ENCODE measurements around the gene ME3. TPM values are rescaled to one million over a fixed set of nuclear protein-coding genes. Genes with fewer than 3 reads are reported as not detected.

The ME3 gene
- total and polyA plus RNA-seq, 4 donors = 1.4 to 7.2 (median 2.3) TPM

DNA sequence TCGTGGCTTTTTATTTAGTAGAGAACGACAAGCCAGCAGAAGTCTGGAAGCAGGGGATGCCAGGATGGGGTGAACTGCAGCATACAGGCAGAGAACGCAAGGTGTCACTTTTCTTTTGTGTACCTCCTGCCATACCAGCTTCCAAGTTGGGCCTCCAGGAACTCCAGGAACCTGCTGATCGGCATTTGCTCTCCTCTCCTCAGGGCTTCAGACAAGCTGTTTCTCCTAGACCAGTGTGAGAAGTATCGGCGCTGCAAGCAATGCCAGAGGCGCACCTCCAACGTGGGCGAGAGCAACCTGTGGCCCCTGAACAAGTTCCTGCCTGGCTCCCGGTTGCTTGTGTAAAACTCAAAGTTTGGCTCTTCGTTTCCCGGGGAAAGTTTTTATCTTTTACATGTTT, 250.0 kb downstream of the ME3 start:
- no peaks in the 10 kb centered on the region for H3K4me1 ChIP-seq (ENCODE audit: control insufficient read depth in 4 of 4, insufficient read depth in 4 of 4, low read length in 3 of 4)
- no peak overlapping the region for H3K4me3 ChIP-seq (ENCODE audit: low read depth in 1 of 3, low read length in 3 of 3)
- no peak overlapping the region for H3K9ac ChIP-seq (ENCODE audit: low read depth in 1 of 2, low read length in 2 of 2)

DNA sequence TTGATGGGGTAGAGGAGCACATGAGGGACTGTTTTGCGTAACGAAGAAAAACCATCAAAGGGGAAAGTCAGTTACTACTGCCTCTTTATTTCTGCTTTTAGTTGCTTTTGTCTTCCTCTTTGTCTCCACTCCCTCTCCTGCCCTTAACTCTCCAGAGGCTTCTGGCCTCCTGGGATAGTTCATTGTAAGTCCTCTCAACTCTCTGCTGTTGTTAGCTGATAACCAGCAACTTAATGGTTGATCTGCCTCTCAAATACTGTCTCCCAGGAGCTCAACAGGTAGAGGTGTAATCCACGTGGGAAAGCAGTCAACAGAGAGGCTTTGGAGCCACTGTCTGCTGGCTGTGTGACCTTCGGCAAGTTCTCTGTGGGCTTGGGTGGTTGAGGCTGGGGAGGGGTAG, 250.5 kb downstream of the ME3 start:
- Histone ChIP-seq H3K9ac (ENCODE audit: low read depth in 1 of 2, low read length in 2 of 2) (no peak overlapping the region), H3K27ac (ENCODE audit: low read depth in 1 of 2, low read length in 2 of 2) (no peak overlapping the region), H3K4me1 (ENCODE audit: control insufficient read depth in 4 of 4, insufficient read depth in 4 of 4, low read length in 3 of 4) (no peaks in the 10 kb centered on the region), H3K9me3 (ENCODE audit: control insufficient read depth in 4 of 4, low read length in 3 of 4) (no peaks in the 10 kb centered on the region), H3K4me3 (ENCODE audit: low read depth in 1 of 3, low read length in 3 of 3) (no peak overlapping the region), H3K27me3 (ENCODE audit: control insufficient read depth in 4 of 4, insufficient read depth in 4 of 4, low read length in 3 of 4) (no peaks in the 10 kb centered on the region), H3K36me3 (ENCODE audit: control insufficient read depth in 4 of 4, insufficient read depth in 3 of 4, low read depth in 1 of 4, low read length in 3 of 4) (no peaks in the 10 kb centered on the region)
- DNase-seq (ENCODE audit: low spot score) = no peak
- WGBS = 82% methylated on average over 4 of the region's 4 CpGs
- TF ChIP-seq RAD21 (IDR thresholded peaks at IDR 0.05) = no peak
- no peak for TF ChIP-seq NR2F2 (IDR thresholded peaks at IDR 0.05)
- TF ChIP-seq, protein P1, sequence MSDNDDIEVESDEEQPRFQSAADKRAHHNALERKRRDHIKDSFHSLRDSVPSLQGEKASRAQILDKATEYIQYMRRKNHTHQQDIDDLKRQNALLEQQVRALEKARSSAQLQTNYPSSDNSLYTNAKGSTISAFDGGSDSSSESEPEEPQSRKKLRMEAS (IDR thresholded peaks at IDR 0.05) = no peak
- TF ChIP-seq, protein P2, sequence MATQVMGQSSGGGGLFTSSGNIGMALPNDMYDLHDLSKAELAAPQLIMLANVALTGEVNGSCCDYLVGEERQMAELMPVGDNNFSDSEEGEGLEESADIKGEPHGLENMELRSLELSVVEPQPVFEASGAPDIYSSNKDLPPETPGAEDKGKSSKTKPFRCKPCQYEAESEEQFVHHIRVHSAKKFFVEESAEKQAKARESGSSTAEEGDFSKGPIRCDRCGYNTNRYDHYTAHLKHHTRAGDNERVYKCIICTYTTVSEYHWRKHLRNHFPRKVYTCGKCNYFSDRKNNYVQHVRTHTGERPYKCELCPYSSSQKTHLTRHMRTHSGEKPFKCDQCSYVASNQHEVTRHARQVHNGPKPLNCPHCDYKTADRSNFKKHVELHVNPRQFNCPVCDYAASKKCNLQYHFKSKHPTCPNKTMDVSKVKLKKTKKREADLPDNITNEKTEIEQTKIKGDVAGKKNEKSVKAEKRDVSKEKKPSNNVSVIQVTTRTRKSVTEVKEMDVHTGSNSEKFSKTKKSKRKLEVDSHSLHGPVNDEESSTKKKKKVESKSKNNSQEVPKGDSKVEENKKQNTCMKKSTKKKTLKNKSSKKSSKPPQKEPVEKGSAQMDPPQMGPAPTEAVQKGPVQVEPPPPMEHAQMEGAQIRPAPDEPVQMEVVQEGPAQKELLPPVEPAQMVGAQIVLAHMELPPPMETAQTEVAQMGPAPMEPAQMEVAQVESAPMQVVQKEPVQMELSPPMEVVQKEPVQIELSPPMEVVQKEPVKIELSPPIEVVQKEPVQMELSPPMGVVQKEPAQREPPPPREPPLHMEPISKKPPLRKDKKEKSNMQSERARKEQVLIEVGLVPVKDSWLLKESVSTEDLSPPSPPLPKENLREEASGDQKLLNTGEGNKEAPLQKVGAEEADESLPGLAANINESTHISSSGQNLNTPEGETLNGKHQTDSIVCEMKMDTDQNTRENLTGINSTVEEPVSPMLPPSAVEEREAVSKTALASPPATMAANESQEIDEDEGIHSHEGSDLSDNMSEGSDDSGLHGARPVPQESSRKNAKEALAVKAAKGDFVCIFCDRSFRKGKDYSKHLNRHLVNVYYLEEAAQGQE (IDR thresholded peaks at IDR 0.05) = no peak
- no peak for TF ChIP-seq YY1 (IDR thresholded peaks at IDR 0.05)

More for the DNA sequence above, 250.0 kb downstream of the ME3 start:
- Histone ChIP-seq H3K9me3 (ENCODE audit: control insufficient read depth in 4 of 4, low read length in 3 of 4) (no peaks in the 10 kb centered on the region), H3K27ac (ENCODE audit: low read depth in 1 of 2, low read length in 2 of 2) (no peak overlapping the region), H3K27me3 (ENCODE audit: control insufficient read depth in 4 of 4, insufficient read depth in 4 of 4, low read length in 3 of 4) (no peaks in the 10 kb centered on the region), H3K36me3 (ENCODE audit: control insufficient read depth in 4 of 4, insufficient read depth in 3 of 4, low read depth in 1 of 4, low read length in 3 of 4) (no peaks in the 10 kb centered on the region)
- TF ChIP-seq JUND (IDR thresholded peaks at IDR 0.05) (no peak), YY1 (IDR thresholded peaks at IDR 0.05) (no peak), GABPA (IDR thresholded peaks at IDR 0.05 in 1 of 2, conservative IDR thresholded peaks at IDR 0.05 in 1 of 2) (no peak), TAF1 (conservative IDR thresholded peaks at IDR 0.05) (no peak), SP1 (IDR thresholded peaks at IDR 0.05) (no peak), RXRA (IDR thresholded peaks at IDR 0.05) (no peak), NR2F2 (IDR thresholded peaks at IDR 0.05) (no peak), HNF4A (conservative IDR thresholded peaks at IDR 0.05) (no peak), RAD21 (IDR thresholded peaks at IDR 0.05) (no peak), EGR1 (IDR thresholded peaks at IDR 0.05; ENCODE audit: low read depth in 2 of 2) (no peak), FOXA1 (IDR thresholded peaks at IDR 0.05) (no peak), FOXA2 (IDR thresholded peaks at IDR 0.05) (no peak), HNF4G (IDR thresholded peaks at IDR 0.05) (no peak)
- TF ChIP-seq, protein P3, sequence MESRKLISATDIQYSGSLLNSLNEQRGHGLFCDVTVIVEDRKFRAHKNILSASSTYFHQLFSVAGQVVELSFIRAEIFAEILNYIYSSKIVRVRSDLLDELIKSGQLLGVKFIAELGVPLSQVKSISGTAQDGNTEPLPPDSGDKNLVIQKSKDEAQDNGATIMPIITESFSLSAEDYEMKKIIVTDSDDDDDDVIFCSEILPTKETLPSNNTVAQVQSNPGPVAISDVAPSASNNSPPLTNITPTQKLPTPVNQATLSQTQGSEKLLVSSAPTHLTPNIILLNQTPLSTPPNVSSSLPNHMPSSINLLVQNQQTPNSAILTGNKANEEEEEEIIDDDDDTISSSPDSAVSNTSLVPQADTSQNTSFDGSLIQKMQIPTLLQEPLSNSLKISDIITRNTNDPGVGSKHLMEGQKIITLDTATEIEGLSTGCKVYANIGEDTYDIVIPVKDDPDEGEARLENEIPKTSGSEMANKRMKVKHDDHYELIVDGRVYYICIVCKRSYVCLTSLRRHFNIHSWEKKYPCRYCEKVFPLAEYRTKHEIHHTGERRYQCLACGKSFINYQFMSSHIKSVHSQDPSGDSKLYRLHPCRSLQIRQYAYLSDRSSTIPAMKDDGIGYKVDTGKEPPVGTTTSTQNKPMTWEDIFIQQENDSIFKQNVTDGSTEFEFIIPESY (IDR thresholded peaks at IDR 0.05) = no peak
- TF ChIP-seq, protein P4, sequence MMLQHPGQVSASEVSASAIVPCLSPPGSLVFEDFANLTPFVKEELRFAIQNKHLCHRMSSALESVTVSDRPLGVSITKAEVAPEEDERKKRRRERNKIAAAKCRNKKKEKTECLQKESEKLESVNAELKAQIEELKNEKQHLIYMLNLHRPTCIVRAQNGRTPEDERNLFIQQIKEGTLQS (IDR thresholded peaks at IDR 0.05) = no peak
- TF ChIP-seq, protein P1 (IDR thresholded peaks at IDR 0.05) = no peak
- TF ChIP-seq, protein P5, sequence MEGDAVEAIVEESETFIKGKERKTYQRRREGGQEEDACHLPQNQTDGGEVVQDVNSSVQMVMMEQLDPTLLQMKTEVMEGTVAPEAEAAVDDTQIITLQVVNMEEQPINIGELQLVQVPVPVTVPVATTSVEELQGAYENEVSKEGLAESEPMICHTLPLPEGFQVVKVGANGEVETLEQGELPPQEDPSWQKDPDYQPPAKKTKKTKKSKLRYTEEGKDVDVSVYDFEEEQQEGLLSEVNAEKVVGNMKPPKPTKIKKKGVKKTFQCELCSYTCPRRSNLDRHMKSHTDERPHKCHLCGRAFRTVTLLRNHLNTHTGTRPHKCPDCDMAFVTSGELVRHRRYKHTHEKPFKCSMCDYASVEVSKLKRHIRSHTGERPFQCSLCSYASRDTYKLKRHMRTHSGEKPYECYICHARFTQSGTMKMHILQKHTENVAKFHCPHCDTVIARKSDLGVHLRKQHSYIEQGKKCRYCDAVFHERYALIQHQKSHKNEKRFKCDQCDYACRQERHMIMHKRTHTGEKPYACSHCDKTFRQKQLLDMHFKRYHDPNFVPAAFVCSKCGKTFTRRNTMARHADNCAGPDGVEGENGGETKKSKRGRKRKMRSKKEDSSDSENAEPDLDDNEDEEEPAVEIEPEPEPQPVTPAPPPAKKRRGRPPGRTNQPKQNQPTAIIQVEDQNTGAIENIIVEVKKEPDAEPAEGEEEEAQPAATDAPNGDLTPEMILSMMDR (IDR thresholded peaks at IDR 0.05; ENCODE audit: low read depth, low read length, missing input control) = no peak
- TF ChIP-seq, protein P2 (IDR thresholded peaks at IDR 0.05) = no peak
- no peak for DNase-seq (ENCODE audit: low spot score)
- WGBS = 79% methylated on average over 12 of the region's 12 CpGs

All from liver (tissue), 9 donors.